Activated T-helper 2 cell treated with anti-CD3 and anti-CD28 coated beads, Interferon-gamma antibody, Interleukin-2, Interleukin-4, amounts not matched to agents 10 μg/mL and 5 μg/mL and 100 μg/mL, durations not matched to agents 14 hours and 24 hours and 36 hours (primary cell): Measurements from ENCODE around the gene ST3GAL5. TPM values are rescaled to one million over a fixed set of nuclear protein-coding genes. Genes with fewer than 3 reads are reported as not detected.
"Not testable (repeated sequence)": the region's sequence is repeated elsewhere in the genome, so short reads cannot be mapped to it uniquely, and the experiment has no call there.

Source experiments
- DNase-seq: peaks from one replicate; pipeline ENCODE4 v3.0.0; 2021; ENCODE audit warnings: low spot score
- H3K27ac Mint-ChIP-seq: one replicate; pipeline ENCODE4 v1.8.0; 2021; ENCODE audit warnings: mixed read lengths
- H3K27me3 Mint-ChIP-seq: one replicate; pipeline ENCODE4 v1.8.0; 2021; ENCODE audit warnings: low read depth, mixed read lengths
- H3K36me3 Mint-ChIP-seq: one replicate; pipeline ENCODE4 v1.8.0; 2021; ENCODE audit warnings: low read depth, mixed read lengths
- H3K4me1 Mint-ChIP-seq: one replicate; pipeline ENCODE4 v1.8.0; 2021; ENCODE audit warnings: low read depth, mixed read lengths
- H3K4me3 Mint-ChIP-seq: one replicate; pipeline ENCODE4 v1.8.0; 2021; ENCODE audit warnings: low read depth, mild to moderate bottlenecking, moderate library complexity, mixed read lengths
- H3K9me3 Mint-ChIP-seq: one replicate; pipeline ENCODE4 v1.8.0; 2021; ENCODE audit warnings: mixed read lengths
- intact Hi-C: fragments of 100-400 bp; cut with micrococcal nuclease; formaldehyde crosslinking; loops from one replicate; pipeline ENCODE4 v1.15.1; 2023
- total RNA-seq: library from RNA; stranded (reverse); gene quantifications from 2 replicates; pipeline ENCODE4 v1.2.3, GENCODE V29; 2022

The ST3GAL5 gene
- total RNA-seq = 13.8 and 15.7 TPM in 2 replicates

GRCh38 chr2:85888684-85889626 is at the start of gene ST3GAL5:
Gene ST3GAL5 (minus strand): TSS chr2:85888990. CDS start chr2:85888905, 85 bp downstream.
- Mint-ChIP-seq H3K9me3 (no peaks in the 10 kb centered on the region), H3K27ac (peak within 1 kb of the TSS; percentile 71), H3K36me3 (peaks cover 8% of the 10 kb centered on the region), H3K4me3 (peak within 1 kb of the TSS; percentile 82), H3K27me3 (peaks cover 4% of the 10 kb centered on the region), H3K4me1 (peaks cover 54% of the 10 kb centered on the region)
- DNase-seq = peak; percentile 89
- intact Hi-C loops = loop anchor here (2.0 to 5.0 kb wide), 5 partner anchors 36 to 193 kb away; no protein-coding TSS in a partner anchor

DNA sequence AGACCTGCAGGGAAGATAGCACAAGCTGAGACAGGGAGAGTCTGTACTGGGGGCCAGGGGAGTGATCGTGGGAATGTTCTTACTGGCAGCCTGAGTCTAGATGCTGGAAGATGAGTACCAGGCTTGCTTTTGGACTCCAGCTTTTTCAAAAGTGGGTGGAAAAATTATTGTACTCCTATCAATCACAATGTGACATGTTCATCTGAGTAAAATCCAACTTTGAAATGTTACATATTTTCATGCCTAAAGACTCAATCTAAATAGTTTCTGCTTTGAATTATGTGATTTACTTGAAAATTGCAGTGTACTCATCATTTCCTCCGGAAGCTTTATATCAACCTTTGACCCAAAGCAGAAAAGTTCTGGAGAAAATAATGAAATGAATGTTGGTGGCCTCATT is 49.7 kb upstream of the ST3GAL5 start:
- intact Hi-C loops = no loop called here
- no peak for DNase-seq
- H3K9me3 Mint-ChIP-seq = peaks cover 24% of the 10 kb centered on the region
- peaks cover 7% of the 10 kb centered on the region for H3K27me3 Mint-ChIP-seq
- H3K4me1 Mint-ChIP-seq = peaks cover 13% of the 10 kb centered on the region
- H3K4me3 Mint-ChIP-seq = no peak overlapping the region
- no peak overlapping the region for H3K27ac Mint-ChIP-seq
- no peaks in the 10 kb centered on the region for H3K36me3 Mint-ChIP-seq

DNA sequence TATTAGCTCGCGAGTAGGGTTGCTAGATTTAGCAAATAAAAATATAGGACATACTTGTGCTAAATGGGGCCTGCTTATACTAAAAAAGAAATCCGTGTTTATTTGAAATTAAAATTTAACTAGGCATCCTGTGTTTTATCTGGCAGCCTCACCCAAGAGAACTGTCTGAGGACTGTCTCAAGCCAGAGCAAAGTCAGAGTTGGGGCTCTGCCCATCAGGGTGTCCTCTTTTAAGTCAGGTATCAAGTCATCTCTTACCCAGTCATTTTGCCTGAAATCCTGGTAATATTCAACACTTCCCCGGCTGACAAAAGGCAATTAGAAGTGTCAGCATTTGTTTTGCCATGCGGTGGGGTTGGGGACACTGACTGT is 48.3 kb upstream of the ST3GAL5 start:
- Mint-ChIP-seq H3K4me3 (no peak overlapping the region), H3K27ac (no peak overlapping the region), H3K9me3 (peaks cover 11% of the 10 kb centered on the region), H3K36me3 (no peaks in the 10 kb centered on the region), H3K4me1 (peaks cover 21% of the 10 kb centered on the region), H3K27me3 (peaks cover 9% of the 10 kb centered on the region)
- DNase-seq = no peak
- intact Hi-C loops = no loop called here

GRCh38 chr2:85936421-85937068 is 47.8 kb upstream of the ST3GAL5 start:
- DNase-seq = no peak
- H3K27me3 Mint-ChIP-seq = peaks cover 9% of the 10 kb centered on the region
- no peak overlapping the region for H3K27ac Mint-ChIP-seq
- no peak overlapping the region for H3K4me3 Mint-ChIP-seq
- intact Hi-C loops = no loop called here
- peaks cover 6% of the 10 kb centered on the region for H3K9me3 Mint-ChIP-seq
- H3K4me1 Mint-ChIP-seq = peaks cover 21% of the 10 kb centered on the region
- H3K36me3 Mint-ChIP-seq = no peaks in the 10 kb centered on the region

DNA sequence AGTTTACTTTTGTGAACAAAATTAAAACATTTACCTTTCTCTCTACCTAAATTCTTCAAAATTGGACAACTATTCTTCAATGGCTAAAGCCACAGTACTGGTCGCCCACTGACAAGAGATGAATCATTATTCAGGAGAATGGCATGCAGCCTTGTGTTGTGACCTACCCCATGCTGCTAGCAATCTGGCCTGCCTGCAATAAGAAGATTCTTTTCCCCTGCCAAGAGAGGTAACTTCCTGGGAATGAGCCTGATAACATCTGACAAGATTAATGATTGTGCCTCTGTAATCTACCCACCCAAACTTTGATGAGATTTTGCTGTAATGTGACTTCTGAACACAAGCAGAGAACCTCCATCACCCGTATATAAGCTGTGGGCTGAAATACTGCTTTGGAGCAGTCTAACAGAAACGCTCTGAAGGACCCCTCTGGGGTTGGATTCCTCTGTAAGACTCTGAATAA is 47.0 kb upstream of the ST3GAL5 start:
- Mint-ChIP-seq H3K27ac (no peak overlapping the region), H3K4me3 (no peak overlapping the region), H3K9me3 (no peaks in the 10 kb centered on the region), H3K27me3 (peaks cover 9% of the 10 kb centered on the region), H3K36me3 (no peaks in the 10 kb centered on the region), H3K4me1 (peaks cover 21% of the 10 kb centered on the region)
- DNase-seq = no peak
- intact Hi-C loops = loop anchor here (2.0 kb wide), 1 partner anchor 59 kb away; no protein-coding TSS in a partner anchor

- Mint-ChIP-seq H3K27me3 (peaks cover 9% of the 10 kb centered on the region), H3K27ac (no peak overlapping the region)
- intact Hi-C loops = loop anchor here (2.0 kb wide), 1 partner anchor 60 kb away; no protein-coding TSS in a partner anchor
Measured at GRCh38 chr2:85935170-85935745, 46.5 kb upstream of the ST3GAL5 start.

GRCh38 chr2:85933753-85934594 is 45.2 kb upstream of the ST3GAL5 start:
- intact Hi-C loops = loop anchor here (1.0 to 5.0 kb wide), 4 partner anchors 47 to 103 kb away; partner anchors contain the start of gene ST3GAL5
- Mint-ChIP-seq H3K27me3 (peaks cover 6% of the 10 kb centered on the region), H3K9me3 (no peaks in the 10 kb centered on the region), H3K36me3 (no peaks in the 10 kb centered on the region), H3K4me1 (peaks cover 21% of the 10 kb centered on the region), H3K4me3 (no peak overlapping the region), H3K27ac (peak overlapping the region; percentile 11)
- DNase-seq = no peak

More at GRCh38 chr2:85935170-85935745, 46.5 kb upstream of the ST3GAL5 start:
- Mint-ChIP-seq H3K9me3 (no peaks in the 10 kb centered on the region), H3K36me3 (no peaks in the 10 kb centered on the region), H3K4me1 (peaks cover 21% of the 10 kb centered on the region), H3K4me3 (no peak overlapping the region)
- DNase-seq = no peak

DNA sequence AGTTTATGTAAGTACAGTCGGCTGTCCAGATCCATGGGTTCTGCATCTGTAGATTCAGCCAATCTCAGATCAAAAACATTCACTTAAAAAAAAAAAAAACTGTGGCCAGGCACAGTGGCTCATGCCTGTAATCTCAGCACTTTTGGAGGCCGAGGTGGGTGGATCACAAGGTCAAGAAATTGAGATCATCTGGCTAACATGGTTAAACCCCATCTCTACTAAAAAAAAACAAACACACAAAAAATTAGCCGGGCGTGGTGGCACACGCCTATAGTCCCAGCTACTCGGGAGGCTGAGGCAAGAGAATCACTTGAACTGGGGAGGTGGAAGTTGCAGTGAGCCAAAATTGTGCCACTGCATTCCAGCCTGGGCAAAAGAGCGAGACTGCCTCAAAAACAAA is 42.4 kb upstream of the ST3GAL5 start:
- not testable (repeated sequence) for H3K4me3 Mint-ChIP-seq, H3K27me3 Mint-ChIP-seq, H3K36me3 Mint-ChIP-seq, DNase-seq, H3K9me3 Mint-ChIP-seq, H3K27ac Mint-ChIP-seq
- H3K4me1 Mint-ChIP-seq = peaks cover 27% of the 10 kb centered on the region
- intact Hi-C loops = loop anchor here (2.0 to 5.0 kb wide), 3 partner anchors 28 to 106 kb away; partner anchors contain the start of gene ST3GAL5

DNA sequence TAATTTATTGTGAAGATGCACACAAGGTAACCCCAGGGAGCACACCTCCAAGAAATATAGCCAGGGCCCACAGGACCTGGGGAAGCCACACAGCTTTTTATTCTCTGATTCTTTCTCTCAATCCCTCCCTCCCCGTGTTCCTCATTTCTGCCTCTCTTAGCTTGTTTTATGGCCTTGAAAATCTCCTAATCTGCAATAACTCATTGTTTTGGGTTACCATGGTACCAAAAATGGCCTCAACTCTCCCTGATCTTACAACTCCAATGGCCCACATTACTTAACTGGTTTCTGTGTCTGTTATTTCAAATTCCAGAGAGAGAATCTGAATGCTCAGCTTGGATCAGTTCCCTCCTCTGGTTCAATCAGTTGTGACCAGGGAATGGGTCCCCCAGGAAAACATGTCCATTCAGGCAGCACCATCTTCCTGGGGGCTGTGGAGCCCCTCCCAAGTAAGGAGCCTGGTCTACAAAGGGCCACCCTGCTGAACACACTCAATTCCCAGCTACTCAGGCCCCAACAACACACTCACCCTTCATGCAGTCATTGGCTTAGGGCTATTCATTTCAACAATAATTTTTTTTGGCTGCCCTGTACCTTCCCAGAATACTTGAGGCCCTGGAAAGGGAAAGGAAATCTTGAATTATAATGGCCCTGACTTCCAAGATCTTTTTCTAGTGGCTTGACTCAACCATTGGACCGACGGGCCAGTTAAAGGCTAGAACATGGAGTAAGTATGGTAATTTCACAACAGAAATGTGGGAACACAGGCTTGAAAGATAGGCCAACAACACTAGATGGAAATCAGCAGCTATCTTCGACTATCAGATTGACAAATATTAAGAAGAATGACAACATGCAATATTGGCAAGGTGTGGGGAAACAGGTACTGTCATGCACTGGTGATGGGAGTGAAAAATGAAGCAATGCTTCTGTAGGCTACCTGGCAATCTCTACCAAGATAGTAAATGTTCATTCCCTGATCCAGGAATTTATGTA is 41.6 kb upstream of the ST3GAL5 start:
- no peaks in the 10 kb centered on the region for H3K36me3 Mint-ChIP-seq
- H3K4me3 Mint-ChIP-seq = no peak overlapping the region
- intact Hi-C loops = loop anchor here (2.0 to 5.0 kb wide), 3 partner anchors 28 to 107 kb away; partner anchors contain the start of gene ST3GAL5
- H3K27ac Mint-ChIP-seq = no peak overlapping the region
- H3K4me1 Mint-ChIP-seq = peaks cover 24% of the 10 kb centered on the region
- no peak for DNase-seq
- peaks cover 4% of the 10 kb centered on the region for H3K27me3 Mint-ChIP-seq
- no peaks in the 10 kb centered on the region for H3K9me3 Mint-ChIP-seq

- no peak for DNase-seq
- peaks cover 31% of the 10 kb centered on the region for H3K4me1 Mint-ChIP-seq
- peaks cover 4% of the 10 kb centered on the region for H3K27me3 Mint-ChIP-seq
- H3K27ac Mint-ChIP-seq = no peak overlapping the region
- intact Hi-C loops = loop anchor here (2.0 to 5.0 kb wide), 3 partner anchors 27 to 108 kb away; partner anchors contain the start of gene ST3GAL5
- no peak overlapping the region for H3K4me3 Mint-ChIP-seq
- H3K36me3 Mint-ChIP-seq = no peaks in the 10 kb centered on the region
- no peaks in the 10 kb centered on the region for H3K9me3 Mint-ChIP-seq
Measured at GRCh38 chr2:85929096-85930050, 40.6 kb upstream of the ST3GAL5 start.
